HG02763 (cell line): ENCODE measurements around the gene ZNF687.

Experiments
- ATAC-seq: cut with Tn5 transposase; IDR thresholded peaks from one replicate; pipeline ENCODE4 v1.9.1; 2021; ENCODE audit warnings: mild to moderate bottlenecking, moderate library complexity; ENCODE audit not compliant: unreplicated experiment

ZNF687 gene

DNA sequence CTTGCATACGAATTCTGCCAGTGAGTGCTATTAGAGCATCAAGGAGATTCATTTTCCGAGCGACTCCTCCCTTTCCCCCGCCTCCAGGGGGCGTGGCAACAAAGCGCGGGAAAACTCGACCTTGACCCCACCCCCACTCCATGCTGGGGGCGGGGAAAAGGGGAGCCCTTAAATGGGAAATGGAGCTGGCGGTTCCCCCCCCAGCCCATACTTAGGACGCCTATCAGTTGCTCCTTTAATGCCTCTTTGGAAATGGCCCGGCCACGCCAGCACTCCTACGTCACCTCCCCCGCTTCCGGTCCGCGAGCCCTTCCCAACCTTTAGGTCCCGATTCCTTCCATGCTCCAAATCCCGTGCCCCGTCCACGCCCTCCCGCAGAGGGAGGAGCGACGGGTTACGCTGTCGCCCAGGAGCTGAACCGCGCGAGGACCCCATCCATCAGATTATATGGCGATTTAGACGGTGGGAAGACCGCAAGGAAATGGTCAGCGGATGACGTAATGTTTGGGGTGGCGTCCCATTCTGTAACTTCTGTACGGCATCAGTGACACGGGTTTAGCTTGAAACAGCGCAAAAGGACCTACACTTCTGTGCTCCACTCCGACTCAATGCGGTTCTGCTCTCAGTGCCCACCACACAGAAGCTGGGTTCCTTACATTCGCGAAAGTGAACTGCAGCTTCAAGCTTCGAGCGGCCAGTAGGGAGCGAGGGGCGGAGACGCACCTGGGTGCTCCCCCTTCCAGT lies 702 bp upstream of the ZNF687 start:
- ATAC-seq, result peak; percentile 46

- no peak for ATAC-seq
Measured at GRCh38 chr1:151282883-151283725, 1.0 kb downstream of the ZNF687 start.

GRCh38 chr1:151284013-151284577 lies 2.0 kb downstream of the ZNF687 start:
- no peak for ATAC-seq

- ATAC-seq, result no peak
Measured at GRCh38 chr1:151286619-151287340, 4.7 kb downstream of the ZNF687 start.

- no peak for ATAC-seq
Measured at GRCh38 chr1:151287341-151287699, 5.2 kb downstream of the ZNF687 start.

GRCh38 chr1:151287767-151288500 lies 5.8 kb downstream of the ZNF687 start:
- ATAC-seq, result no peak

GRCh38 chr1:151288502-151288901 lies 6.4 kb downstream of the ZNF687 start:
- ATAC-seq, result no peak

GRCh38 chr1:151289080-151289935 lies 7.2 kb downstream of the ZNF687 start:
- ATAC-seq, result no peak

DNA sequence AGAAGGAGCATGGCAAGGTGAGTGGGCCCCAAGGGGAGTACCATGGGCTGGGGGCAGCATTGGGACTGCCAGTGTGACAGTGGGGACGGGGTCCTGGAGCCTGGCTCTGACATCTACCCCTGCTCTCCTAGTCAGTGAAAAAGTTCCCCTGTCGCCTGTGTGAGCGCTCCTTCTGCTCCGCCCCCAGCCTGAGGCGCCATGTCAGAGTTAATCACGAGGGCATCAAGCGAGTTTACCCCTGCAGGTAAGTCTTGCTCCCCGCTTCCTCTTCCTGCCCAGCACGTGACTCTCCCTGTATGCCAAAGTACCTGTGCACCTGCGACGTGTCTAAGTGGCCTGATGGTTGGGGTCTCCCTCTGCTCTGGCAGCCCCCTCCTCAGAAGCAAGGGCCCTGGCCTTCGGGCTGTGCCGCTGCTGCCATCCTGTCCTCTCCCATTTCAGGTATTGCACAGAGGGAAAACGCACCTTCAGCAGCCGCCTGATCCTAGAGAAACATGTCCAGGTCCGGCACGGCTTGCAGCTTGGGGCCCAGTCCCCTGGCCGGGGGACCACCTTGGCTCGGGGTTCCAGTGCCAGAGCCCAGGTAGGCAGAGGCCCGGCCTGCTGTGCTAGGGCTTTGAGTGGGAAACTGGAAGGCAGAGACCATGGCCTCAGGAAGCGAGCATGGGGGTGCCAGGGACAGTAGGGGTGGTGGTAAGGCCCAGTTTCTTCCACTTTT lies 8.1 kb downstream of the ZNF687 start:
- no peak for ATAC-seq

DNA sequence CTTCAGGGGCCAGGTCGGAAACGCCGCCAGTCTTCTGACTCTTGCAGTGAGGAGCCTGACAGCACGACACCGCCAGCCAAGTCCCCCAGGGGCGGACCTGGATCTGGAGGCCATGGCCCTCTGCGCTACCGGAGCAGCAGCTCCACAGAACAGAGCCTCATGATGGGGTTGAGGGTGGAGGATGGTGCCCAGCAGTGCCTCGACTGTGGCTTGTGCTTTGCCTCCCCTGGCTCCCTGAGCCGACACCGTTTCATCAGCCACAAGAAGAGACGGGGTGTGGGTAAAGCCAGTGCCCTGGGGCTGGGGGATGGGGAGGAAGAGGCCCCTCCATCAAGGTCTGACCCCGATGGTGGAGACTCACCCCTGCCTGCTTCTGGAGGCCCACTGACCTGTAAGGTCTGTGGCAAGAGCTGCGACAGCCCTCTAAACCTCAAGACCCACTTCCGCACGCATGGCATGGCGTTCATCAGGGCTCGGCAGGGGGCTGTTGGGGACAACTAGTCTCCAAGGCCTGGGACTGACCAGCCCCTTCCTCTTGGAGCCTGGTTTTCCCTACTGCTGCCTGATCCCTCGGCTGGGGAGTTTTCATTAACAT lies 8.7 kb downstream of the ZNF687 start:
- ATAC-seq, result no peak

DNA sequence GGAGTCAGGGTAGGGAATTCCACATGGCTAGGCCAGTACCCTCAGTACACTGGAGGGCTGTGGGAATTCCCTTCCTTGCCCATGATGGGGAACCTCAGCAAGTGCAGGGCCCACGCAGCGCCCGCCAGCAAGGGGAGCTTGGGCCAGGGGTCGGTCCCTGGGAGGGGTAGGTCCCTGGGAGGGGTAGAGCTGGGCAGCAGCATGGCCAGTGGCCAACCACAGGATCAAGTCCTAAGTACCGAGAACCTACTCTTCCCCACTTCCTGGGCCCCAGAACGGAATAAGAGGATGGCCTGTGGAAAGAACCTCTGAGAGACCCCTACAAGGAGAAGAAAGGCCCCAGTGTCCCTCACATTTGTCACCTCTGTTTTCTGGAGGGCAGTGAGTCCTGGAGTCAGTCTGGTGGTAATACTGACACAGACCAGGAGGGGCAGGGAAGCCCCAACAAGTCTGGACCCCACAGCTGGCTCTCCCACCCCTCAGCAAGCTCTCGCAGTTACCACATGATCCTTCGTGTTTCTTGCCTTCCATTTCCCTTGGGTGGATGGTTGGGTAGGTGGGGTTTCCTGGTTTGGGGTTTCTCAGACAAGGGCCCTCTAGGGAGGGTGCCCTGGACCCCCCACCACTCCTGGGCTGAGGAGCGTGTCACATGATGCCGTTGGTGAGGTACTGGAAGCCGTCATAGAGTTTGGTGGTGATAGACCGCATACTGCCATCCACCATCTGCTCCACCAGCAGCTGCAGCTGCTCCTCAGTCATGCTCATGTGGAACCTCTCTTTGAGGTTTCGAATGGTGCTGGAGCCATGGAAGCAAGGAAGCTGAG lies 10.3 kb downstream of the ZNF687 start:
- no peak for ATAC-seq

DNA sequence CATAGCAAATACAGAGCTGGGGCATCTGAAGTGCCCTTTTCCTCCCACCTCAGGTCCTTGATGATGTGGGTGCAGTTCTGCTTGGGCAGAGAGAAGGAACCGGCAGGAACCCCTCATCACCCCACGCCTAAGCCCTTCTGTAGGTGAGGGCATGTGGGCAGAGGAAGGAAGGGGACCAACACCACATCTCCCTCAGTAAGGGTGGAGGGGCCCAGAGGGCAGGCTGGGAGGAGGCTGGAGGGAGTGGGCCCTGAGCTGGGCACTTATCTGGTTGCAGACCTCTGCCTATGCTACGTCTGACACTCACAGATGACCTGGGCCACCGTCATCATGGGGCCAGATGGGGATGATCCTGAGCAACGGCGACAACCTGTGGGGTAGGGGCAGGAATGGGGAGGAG lies 11.0 kb downstream of the ZNF687 start:
- no peak for ATAC-seq

DNA sequence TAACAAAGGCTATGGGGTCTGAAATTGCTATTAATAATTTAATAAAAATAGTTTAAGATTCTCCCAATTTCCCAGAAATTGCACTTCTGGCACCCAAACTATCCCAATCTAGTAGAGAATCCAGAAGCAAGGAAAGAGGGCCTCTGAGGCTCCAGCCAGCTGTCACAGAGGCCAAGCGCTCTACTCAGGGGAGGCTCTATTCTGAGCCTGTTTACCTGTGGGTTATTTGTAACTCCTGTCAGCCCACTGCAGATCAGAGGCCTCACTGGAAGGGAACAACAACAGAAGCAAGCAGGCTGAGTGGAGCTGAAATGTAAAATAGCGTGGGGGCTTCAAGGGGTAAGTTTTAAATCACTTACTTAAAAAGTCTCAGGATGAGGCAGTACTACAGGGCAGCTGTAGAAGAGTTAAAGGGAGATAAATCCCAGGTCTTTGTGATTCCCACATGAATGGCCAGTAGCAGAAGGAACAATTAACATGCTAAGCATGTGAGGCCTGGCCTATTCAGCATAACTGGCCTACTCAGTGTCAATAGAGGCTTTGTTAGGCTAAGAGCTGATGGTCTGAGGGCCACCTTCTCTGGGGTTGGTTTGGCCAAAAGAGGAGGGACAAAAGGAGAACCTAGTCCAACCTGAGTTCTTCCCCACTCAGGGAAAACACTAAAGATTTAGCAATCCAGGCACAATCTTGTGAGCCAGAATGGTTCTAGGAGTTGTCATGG lies 12.8 kb downstream of the ZNF687 start:
- ATAC-seq, result no peak

DNA sequence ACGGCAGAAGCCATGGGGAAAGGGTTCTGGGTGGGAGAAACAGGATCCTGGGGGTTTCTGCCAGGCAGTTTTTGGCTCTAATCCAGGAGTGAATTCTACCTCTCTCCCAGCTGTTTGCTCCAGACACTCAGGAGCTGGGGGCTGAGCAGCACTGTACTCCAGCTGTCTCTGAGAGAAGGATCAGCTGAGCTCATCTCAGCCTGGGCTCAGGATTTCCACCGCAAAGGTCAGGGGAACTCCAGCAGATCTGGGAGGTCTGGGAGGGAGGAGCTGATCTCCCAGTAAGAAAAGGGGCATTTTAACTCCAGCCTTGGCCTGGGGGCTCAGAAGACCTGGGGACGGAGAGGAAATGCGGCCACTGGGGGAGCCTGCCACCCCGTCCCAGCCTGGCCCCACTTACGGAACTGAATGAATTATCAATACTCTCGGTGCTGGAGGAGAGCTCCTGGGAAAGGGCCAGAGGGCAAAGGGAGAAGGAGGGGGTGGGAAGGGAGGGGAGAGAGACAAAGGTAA lies 27.8 kb downstream of the ZNF687 start:
- ATAC-seq, result no peak

- no peak for ATAC-seq
Measured at GRCh38 chr1:151311011-151311410, 28.9 kb downstream of the ZNF687 start.

DNA sequence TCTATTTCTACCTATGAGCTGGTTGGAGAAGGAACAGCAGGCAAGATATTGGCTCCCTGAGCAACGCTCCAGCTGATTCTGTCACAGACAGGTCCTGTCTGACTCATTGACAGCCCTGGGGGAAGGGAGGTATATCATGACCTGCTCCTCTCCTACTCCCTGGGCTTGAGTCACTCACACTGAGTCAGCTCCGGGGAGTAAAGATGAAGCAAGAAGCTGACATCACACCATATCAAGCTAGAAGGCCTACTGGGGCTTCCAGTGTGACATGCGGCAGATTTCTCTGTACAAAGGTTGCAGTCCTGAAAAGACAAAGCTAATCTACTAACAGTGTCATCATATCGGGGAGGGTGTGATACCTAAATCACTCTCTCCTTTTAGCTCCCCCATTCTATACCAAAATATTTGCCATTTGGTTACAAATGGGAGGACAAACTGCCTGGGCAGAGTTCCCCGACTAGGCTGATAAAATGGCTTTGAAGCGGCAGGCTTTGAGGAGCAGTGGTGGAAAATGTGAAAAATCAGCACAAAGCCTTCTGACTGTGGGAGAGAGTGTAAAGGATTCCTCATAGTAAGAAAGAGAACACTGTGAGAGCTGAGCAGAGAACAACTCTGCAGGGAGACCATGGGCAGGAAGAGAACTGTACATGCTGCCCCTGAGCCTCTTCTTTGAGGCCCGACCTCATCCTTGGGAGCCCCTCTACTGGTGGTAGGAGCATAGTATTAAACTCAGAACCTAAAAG lies 29.7 kb downstream of the ZNF687 start:
- ATAC-seq, result no peak
